Activated CD4-positive, alpha-beta T cell treated with anti-CD3 and anti-CD28 coated beads, Interleukin-2, Interleukin-4, amounts not matched to agents 100 ng/mL and 50 ng/mL, durations not matched to agents 16 hours and 8 hours (primary cell): ENCODE measurements around the gene ENTREP1.
A peak's percentile ranks its signal among the peaks of the same experiment; 100 is the strongest.
"Not testable (repeated sequence)": the region's sequence is repeated elsewhere in the genome, so short reads cannot be mapped to it uniquely, and the experiment has no call there.

Experiments used
- DNase-seq: peaks from one replicate; pipeline ENCODE4 v3.0.0-alpha.2; 2020; ENCODE audit warnings: low spot score

Gene ENTREP1

GRCh38 chr9:69324549-69325401, at the start of gene ENTREP1:
ENTREP1 (plus strand) TSS chr9:69325215; CDS start chr9:69325310, 95 bp downstream.
- no peak for DNase-seq

GRCh38 chr9:69276775-69277174, 48.2 kb upstream of the ENTREP1 start:
- DNase-seq: no peak

- peak; percentile 47 for DNase-seq
Measured at GRCh38 chr9:69279084-69279731, 45.8 kb upstream of the ENTREP1 start.

GRCh38 chr9:69279733-69280132, 45.3 kb upstream of the ENTREP1 start:
- no peak for DNase-seq

- DNase-seq: no peak
Measured at GRCh38 chr9:69283003-69283402, 42.0 kb upstream of the ENTREP1 start.

- no peak for DNase-seq
Measured at GRCh38 chr9:69292078-69292477, 32.9 kb upstream of the ENTREP1 start.

- DNase-seq: no peak
Measured at GRCh38 chr9:69293156-69293555, 31.9 kb upstream of the ENTREP1 start.

GRCh38 chr9:69295872-69296552, 29.0 kb upstream of the ENTREP1 start:
- no peak for DNase-seq

GRCh38 chr9:69297300-69297980, 27.6 kb upstream of the ENTREP1 start:
- DNase-seq: no peak

GRCh38 chr9:69299315-69299714, 25.7 kb upstream of the ENTREP1 start:
- no peak for DNase-seq

- no peak for DNase-seq
Measured at GRCh38 chr9:69299826-69300225, 25.2 kb upstream of the ENTREP1 start.

GRCh38 chr9:69303331-69303730, 21.7 kb upstream of the ENTREP1 start:
- no peak for DNase-seq

- not testable (repeated sequence) for DNase-seq
Measured at GRCh38 chr9:69306895-69307445, 18.0 kb upstream of the ENTREP1 start.

- no peak for DNase-seq
Measured at GRCh38 chr9:69307446-69308205, 17.4 kb upstream of the ENTREP1 start.

- DNase-seq: no peak
Measured at GRCh38 chr9:69308206-69308931, 16.6 kb upstream of the ENTREP1 start.

- no peak for DNase-seq
Measured at GRCh38 chr9:69313175-69313574, 11.8 kb upstream of the ENTREP1 start.

GRCh38 chr9:69314547-69314946, 10.5 kb upstream of the ENTREP1 start:
- no peak for DNase-seq

- no peak for DNase-seq
Measured at GRCh38 chr9:69317081-69317480, 7.9 kb upstream of the ENTREP1 start.

- peak; percentile 56 for DNase-seq
Measured at GRCh38 chr9:69317894-69318293, 7.1 kb upstream of the ENTREP1 start.

- no peak for DNase-seq
Measured at GRCh38 chr9:69319324-69320025, 5.5 kb upstream of the ENTREP1 start.
